H1 (cell line): ENCODE data around the gene BUD13. TPM values are rescaled to one million over a fixed set of nuclear protein-coding genes. Genes with fewer than 3 reads are reported as not detected.

Source experiments
- polyA plus RNA-seq, 7 experiments: library from polyadenylated mRNA; depleted of rRNA in 3 of 7; stranded (reverse) in 5 of 7; unstranded in 2 of 7; fragments of >200 nt in 5 of 7; fragments of 200-250 nt in 2 of 7; gene quantifications; 1 replicate in 5 of 7; 2 replicates in 1 of 7; 4 replicates in 1 of 7; pipeline versions ENCODE4 v1.2.1 to v1.2.3, GENCODE V29; 2011 to 2013; ENCODE audit warnings: missing spikeins in 2 of 7, mixed read lengths in 2 of 7
- total RNA-seq: library from RNA; stranded (reverse); fragmentation: NEBNext Ultra II Directional; extraction: Animal tissue kit (Norgen Biotek cat#: 25700); gene quantifications from 2 replicates; pipeline ENCODE4 v1.2.1, GENCODE V29; 2021
- TF ChIP-seq, protein P1 (sequence below): fragments of 300-600 bp; sonication (generic); IDR thresholded peaks from 2 replicates; pipeline ENCODE4 v1.7.1; 2012; ENCODE audit warnings: low read length, moderate library complexity, mild to moderate bottlenecking, inconsistent platforms; ENCODE audit not compliant: insufficient replicate concordance

BUD13 gene
- total and polyA plus RNA-seq, 2 of the 8 experiments (the other 6 are each of a cell fraction or from before 2014, with no cell fraction given) = 24.8 to 27.2 TPM

GRCh38 chr11:116740741-116741140 is 32.0 kb downstream of the BUD13 start (continued):
- TF ChIP-seq, protein P1, sequence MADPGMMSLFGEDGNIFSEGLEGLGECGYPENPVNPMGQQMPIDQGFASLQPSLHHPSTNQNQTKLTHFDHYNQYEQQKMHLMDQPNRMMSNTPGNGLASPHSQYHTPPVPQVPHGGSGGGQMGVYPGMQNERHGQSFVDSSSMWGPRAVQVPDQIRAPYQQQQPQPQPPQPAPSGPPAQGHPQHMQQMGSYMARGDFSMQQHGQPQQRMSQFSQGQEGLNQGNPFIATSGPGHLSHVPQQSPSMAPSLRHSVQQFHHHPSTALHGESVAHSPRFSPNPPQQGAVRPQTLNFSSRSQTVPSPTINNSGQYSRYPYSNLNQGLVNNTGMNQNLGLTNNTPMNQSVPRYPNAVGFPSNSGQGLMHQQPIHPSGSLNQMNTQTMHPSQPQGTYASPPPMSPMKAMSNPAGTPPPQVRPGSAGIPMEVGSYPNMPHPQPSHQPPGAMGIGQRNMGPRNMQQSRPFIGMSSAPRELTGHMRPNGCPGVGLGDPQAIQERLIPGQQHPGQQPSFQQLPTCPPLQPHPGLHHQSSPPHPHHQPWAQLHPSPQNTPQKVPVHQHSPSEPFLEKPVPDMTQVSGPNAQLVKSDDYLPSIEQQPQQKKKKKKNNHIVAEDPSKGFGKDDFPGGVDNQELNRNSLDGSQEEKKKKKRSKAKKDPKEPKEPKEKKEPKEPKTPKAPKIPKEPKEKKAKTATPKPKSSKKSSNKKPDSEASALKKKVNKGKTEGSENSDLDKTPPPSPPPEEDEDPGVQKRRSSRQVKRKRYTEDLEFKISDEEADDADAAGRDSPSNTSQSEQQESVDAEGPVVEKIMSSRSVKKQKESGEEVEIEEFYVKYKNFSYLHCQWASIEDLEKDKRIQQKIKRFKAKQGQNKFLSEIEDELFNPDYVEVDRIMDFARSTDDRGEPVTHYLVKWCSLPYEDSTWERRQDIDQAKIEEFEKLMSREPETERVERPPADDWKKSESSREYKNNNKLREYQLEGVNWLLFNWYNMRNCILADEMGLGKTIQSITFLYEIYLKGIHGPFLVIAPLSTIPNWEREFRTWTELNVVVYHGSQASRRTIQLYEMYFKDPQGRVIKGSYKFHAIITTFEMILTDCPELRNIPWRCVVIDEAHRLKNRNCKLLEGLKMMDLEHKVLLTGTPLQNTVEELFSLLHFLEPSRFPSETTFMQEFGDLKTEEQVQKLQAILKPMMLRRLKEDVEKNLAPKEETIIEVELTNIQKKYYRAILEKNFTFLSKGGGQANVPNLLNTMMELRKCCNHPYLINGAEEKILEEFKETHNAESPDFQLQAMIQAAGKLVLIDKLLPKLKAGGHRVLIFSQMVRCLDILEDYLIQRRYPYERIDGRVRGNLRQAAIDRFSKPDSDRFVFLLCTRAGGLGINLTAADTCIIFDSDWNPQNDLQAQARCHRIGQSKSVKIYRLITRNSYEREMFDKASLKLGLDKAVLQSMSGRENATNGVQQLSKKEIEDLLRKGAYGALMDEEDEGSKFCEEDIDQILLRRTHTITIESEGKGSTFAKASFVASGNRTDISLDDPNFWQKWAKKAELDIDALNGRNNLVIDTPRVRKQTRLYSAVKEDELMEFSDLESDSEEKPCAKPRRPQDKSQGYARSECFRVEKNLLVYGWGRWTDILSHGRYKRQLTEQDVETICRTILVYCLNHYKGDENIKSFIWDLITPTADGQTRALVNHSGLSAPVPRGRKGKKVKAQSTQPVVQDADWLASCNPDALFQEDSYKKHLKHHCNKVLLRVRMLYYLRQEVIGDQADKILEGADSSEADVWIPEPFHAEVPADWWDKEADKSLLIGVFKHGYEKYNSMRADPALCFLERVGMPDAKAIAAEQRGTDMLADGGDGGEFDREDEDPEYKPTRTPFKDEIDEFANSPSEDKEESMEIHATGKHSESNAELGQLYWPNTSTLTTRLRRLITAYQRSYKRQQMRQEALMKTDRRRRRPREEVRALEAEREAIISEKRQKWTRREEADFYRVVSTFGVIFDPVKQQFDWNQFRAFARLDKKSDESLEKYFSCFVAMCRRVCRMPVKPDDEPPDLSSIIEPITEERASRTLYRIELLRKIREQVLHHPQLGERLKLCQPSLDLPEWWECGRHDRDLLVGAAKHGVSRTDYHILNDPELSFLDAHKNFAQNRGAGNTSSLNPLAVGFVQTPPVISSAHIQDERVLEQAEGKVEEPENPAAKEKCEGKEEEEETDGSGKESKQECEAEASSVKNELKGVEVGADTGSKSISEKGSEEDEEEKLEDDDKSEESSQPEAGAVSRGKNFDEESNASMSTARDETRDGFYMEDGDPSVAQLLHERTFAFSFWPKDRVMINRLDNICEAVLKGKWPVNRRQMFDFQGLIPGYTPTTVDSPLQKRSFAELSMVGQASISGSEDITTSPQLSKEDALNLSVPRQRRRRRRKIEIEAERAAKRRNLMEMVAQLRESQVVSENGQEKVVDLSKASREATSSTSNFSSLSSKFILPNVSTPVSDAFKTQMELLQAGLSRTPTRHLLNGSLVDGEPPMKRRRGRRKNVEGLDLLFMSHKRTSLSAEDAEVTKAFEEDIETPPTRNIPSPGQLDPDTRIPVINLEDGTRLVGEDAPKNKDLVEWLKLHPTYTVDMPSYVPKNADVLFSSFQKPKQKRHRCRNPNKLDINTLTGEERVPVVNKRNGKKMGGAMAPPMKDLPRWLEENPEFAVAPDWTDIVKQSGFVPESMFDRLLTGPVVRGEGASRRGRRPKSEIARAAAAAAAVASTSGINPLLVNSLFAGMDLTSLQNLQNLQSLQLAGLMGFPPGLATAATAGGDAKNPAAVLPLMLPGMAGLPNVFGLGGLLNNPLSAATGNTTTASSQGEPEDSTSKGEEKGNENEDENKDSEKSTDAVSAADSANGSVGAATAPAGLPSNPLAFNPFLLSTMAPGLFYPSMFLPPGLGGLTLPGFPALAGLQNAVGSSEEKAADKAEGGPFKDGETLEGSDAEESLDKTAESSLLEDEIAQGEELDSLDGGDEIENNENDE = no peak
